ENCODE results near the gene MOCS3. TPM values are rescaled to one million over a fixed set of nuclear protein-coding genes. Genes with fewer than 3 reads are reported as not detected.

The MOCS3 gene
- polyA plus RNA-seq, 3 donors: 4.6 to 5.1 (median 5.1) TPM

DNA sequence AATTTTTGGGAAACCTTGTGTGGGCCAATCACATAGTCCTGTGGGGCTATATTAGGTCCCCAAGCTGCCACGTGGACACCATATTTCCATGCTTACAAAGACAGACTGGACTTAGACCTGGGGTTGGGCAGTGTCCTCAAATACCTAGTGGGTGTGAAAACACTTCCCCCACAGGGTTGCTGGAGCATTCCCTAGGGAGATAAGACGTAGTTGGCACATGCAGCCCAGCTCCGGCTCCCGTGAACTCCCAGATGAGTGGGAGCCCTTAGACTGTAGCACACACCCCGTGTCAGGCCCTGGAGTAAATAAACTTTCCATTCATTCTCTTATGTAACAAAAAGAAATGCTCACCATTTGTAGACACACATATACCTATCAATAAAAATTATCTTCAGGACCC, 50.1 kb downstream of the MOCS3 start:
- no peak for DNase-seq (ENCODE audit: low read depth in 3 of 3, low spot score in 2 of 3)

DNA sequence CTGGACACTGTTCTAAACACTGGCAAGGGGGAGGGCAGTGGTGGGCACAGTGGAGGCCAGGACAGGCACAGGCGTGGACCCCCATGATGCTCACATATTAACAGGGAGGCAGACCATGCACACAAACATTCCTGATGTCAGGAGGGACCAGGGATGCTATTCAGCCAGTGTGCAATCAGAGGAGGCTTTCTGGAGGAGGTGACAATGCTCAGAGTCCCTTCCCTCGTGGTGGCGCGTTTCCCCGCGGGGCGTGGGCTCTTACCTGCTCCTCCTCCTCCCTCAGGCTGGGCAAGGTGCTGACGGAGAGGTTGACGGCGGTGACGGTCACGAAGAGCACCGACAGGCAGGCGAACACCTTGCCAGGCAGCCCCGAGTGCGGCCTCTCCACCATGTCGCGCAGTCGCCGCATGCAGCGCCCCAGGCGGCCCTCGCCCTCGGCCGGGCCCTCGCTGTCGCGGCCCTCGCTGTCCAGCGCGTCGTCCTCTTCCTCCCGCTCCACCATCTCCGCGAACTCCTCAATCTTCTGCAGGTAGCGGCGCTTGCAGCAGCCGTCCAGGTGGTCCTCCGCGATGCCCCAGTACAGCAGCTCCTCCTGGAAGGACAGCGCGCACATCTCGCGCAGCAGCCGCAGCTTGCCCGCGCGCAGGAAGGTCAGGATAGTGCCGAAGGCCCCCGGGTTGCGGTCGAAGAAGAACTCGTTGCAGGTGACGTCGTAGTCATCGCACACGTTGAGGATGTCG, 50.9 kb downstream of the MOCS3 start:
- DNase-seq (ENCODE audit: low read depth in 3 of 3, low spot score in 2 of 3): no peak

DNA sequence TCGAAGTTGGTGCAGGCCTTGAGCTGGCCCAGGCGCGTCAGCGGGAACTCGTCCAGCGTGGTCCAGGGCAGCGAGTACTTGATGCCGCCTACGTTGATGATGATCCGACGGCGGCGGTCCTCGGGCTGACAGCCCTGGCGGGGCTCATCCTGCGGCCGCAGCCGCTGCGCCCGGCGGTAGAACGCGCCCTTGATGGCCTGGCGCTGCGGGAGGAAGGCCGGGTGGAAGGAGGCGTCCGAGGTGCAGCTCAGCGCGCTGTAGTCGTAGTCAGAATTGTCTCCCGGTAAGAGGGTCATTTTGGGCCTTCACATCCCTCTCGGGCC, 51.4 kb downstream of the MOCS3 start:
- DNase-seq (ENCODE audit: low read depth in 3 of 3, low spot score in 2 of 3): no peak

DNA sequence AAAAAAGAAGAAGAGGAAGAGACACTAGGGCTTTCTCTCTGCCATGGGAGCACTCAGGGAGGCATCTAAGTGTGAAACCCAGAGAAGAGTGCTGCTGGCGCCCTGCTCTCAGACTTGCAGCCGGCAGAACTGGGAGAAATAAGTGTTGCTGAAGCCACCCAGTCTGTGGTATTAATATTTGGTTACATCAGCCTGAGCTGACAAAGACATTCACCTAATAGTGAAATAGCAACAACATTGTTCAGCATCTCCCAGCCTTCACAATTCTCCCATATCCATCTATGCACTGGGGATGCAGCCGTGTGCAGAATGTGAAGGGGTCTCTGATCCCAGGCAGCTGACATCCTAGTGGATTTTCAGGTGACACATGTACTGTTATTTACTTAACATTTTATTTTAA, 52.3 kb downstream of the MOCS3 start:
- no peak for DNase-seq (ENCODE audit: low read depth in 3 of 3, low spot score in 2 of 3)

DNA sequence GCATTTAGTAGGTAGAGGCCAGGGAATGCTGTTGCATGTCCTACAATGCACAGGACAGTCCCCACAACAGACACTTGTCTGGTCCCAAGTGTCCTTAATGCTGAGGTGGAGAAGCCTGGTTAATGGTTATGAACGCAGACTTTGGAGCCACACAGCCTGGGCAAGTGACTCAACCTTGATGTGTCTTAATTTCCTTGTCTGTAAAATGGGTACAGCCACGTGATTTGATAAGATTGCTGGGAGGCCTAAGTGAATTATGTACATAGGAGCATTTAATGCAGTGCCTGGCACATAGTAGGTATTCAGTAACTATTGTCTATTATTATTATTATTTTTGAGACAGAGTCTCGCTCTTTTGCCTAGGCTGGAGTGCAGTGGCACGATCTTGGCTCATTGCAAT, 52.9 kb downstream of the MOCS3 start:
- no peak for DNase-seq (ENCODE audit: low read depth in 3 of 3, low spot score in 2 of 3)

GRCh38 chr20:51012357-51012756, 53.7 kb downstream of the MOCS3 start:
- DNase-seq (ENCODE audit: low read depth in 3 of 3, low spot score in 2 of 3): no peak

Other genes with a start within 250 kb of the MOCS3 start
- 10 to 100 TPM; 20.7 to 26.7 (median 24.4) TPM for gene PARD6B, start 227.2 kb upstream of the MOCS3 start, polyA plus RNA-seq (ENCODE audit: insufficient read length in 3 of 3)
- 1 to 10 TPM; 4.4 to 6.3 (median 5.8) TPM for gene BCAS4, start 163.8 kb upstream of the MOCS3 start, polyA plus RNA-seq (ENCODE audit: insufficient read length in 3 of 3)
- 100 to 1,000 TPM; 132 to 138 (median 136) TPM for gene ADNP, start 27.4 kb upstream of the MOCS3 start, polyA plus RNA-seq (ENCODE audit: insufficient read length in 3 of 3)
- gene DPM1, start 286 bp upstream of the MOCS3 start, polyA plus RNA-seq (ENCODE audit: insufficient read length in 3 of 3): 10 to 100 TPM; 63.4 to 71.7 (median 71.4) TPM
- 1 to 10 TPM; 3.1 to 4.6 (median 3.9) TPM for gene KCNG1, start 64.3 kb downstream of the MOCS3 start, polyA plus RNA-seq (ENCODE audit: insufficient read length in 3 of 3)